Astrocyte (in vitro differentiated cells and primary cell): ENCODE data around the gene DGKQ.

Source experiments
- CTCF ChIP-seq: IDR thresholded peaks from 2 replicates; pipeline ENCODE4 v1.5.1; 2011; ENCODE audit warnings: low read depth, mild to moderate bottlenecking, inconsistent platforms, low read length, moderate library complexity; ENCODE audit not compliant: insufficient read depth
- EZH2 ChIP-seq: IDR thresholded peaks from 2 replicates; pipeline ENCODE4 v1.6.1; 2012; ENCODE audit warnings: mild to moderate bottlenecking, low read length, inconsistent platforms; ENCODE audit not compliant: insufficient read depth

DNA sequence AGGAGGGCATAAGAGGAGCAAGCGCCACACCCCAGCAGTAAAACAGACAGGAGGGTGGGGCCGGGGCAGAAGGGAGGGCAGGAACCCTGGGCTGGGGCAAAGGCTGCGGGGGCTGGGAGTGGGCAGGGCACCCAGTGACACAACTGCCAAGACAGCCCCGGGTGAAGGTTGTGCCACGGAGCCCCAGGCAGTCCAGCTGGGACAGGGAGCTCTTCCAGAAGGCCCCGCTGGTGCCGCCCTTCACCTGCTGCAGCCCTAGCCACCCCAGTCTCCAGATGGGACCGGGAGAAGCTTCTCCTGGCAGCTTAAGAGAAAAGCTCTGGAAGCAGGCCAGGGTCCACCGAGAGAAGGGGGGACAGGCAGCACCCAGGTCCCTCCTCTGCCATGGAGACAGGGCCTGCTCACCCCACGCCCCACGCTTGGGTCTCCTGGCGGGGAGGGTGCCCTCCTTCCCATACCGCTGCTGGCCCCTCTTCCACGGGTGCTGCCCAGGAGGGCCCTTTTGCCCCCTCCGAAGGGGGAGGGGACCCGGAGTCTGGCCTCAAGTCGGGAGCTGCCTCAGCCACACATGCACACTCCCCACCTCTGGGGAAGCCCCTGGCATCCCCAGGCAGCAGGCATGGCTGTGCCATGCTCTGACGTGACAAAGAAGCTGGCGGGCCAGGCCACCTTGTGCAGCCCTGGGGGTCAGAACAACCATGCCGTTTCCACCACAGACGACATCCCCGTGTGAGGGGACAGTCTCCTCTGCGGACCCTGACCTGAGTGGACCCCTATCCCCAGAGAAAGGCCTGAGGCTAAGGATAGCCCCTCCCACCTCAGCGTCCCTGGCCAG is 1.5 kb downstream of the DGKQ start:
- no peak for TF ChIP-seq EZH2
- no peak for TF ChIP-seq CTCF
